T-cell (primary cell): ENCODE measurements around the gene USP48. TPM values are rescaled to one million over a fixed set of nuclear protein-coding genes. Genes with fewer than 3 reads are reported as not detected.
"Not testable (repeated sequence)": the region's sequence is repeated elsewhere in the genome, so short reads cannot be mapped to it uniquely, and the experiment has no call there.

Source experiments
- ATAC-seq, 4 experiments: fragments of 200-7000 bp in 3 of 4; fragments of 150-1000 bp in 1 of 4; cut with Tn5 transposase; replicated peaks in 1 of 4; 1 replicate in 3 of 4; 2 replicates in 1 of 4; pipeline ENCODE4 v1.10.0; 2021; ENCODE audit warnings: moderate library complexity in 3 of 4, mild to moderate bottlenecking in 2 of 4, moderate number of reproducible peaks in 1 of 4
- CTCF ChIA-PET, 2 donors: fragments of 300-600 bp; sonication (Branson Sonifier 250); formaldehyde crosslinking; loops; one replicate each; lab custom pipeline; 2022; ENCODE audit warnings: antibody characterized with exemption in 2 of 2; lab: Charles Lee
- POLR2A ChIA-PET, 2 donors: fragments of 300-600 bp; sonication (Branson Sonifier 250); formaldehyde crosslinking; loops; one replicate each; lab custom pipeline; 2022; ENCODE audit warnings: antibody characterized with exemption in 2 of 2; lab: Charles Lee
- DNase-seq, 35 experiments: peaks; one replicate each; pipeline versions ENCODE4 v3.0.0 to v3.0.0-alpha.2; 2013 to 2023
- H3K27ac ChIP-seq: one replicate; pipeline ENCODE4 v1.5.1; 2013; ENCODE audit warnings: low read length
- H3K27me3 ChIP-seq, 2 experiments: replicated peaks in 1 of 2; 1 replicate in 1 of 2; 2 replicates in 1 of 2; pipeline versions ENCODE4 v1.6.1 to v1.7.0; 2013; ENCODE audit warnings: low read length in 1 of 2, mixed read lengths in 1 of 2; ENCODE audit not compliant: control insufficient read depth in 2 of 2, insufficient read depth in 2 of 2; ENCODE audit errors: extremely low read depth in 1 of 2
- H3K36me3 ChIP-seq, 2 donors: 1 replicate in 1 of 2; 2 replicates in 1 of 2; pipeline versions ENCODE4 v1.6.1 to v1.7.0; 2013; ENCODE audit warnings: low read length in 1 of 2; ENCODE audit not compliant: control insufficient read depth in 2 of 2, insufficient read depth in 1 of 2; ENCODE audit errors: extremely low read depth in 1 of 2
- H3K4me1 ChIP-seq, 2 experiments: 1 replicate in 1 of 2; 2 replicates in 1 of 2; pipeline versions ENCODE4 v1.6.1 to v1.7.0; 2013; ENCODE audit warnings: low read length in 2 of 2, mixed read lengths in 1 of 2; ENCODE audit not compliant: insufficient read depth in 2 of 2, control insufficient read depth in 1 of 2; ENCODE audit errors: extremely low read depth in 1 of 2
- H3K4me3 ChIP-seq, 2 donors: 1 replicate in 1 of 2; 2 replicates in 1 of 2; pipeline versions ENCODE4 v1.5.1 to v1.7.0; 2013; ENCODE audit warnings: mild to moderate bottlenecking in 2 of 2, low read length in 1 of 2, moderate library complexity in 1 of 2; ENCODE audit not compliant: control insufficient read depth in 1 of 2; ENCODE audit errors: extremely low read depth in 1 of 2
- H3K9me3 ChIP-seq: 2 replicates; pipeline ENCODE4 v1.7.0; 2013
- H3K27ac Mint-ChIP-seq, 2 donors: one replicate each; pipeline ENCODE4 v1.8.0; 2020 to 2021; ENCODE audit warnings: mild to moderate bottlenecking in 2 of 2, mixed read lengths in 2 of 2
- H3K27me3 Mint-ChIP-seq, 2 donors: one replicate each; pipeline ENCODE4 v1.8.0; 2021 to 2022; ENCODE audit warnings: mixed read lengths in 2 of 2
- H3K36me3 Mint-ChIP-seq: one replicate; pipeline ENCODE4 v1.8.0; 2021; ENCODE audit warnings: mixed read lengths
- H3K4me1 Mint-ChIP-seq, 3 donors: one replicate each; pipeline ENCODE4 v1.8.0; 2020 to 2022; ENCODE audit warnings: mixed read lengths in 3 of 3, mild to moderate bottlenecking in 1 of 3
- H3K4me3 Mint-ChIP-seq, 3 donors: one replicate each; pipeline ENCODE4 v1.8.0; 2020 to 2022; ENCODE audit warnings: mild to moderate bottlenecking in 3 of 3, mixed read lengths in 3 of 3, moderate library complexity in 3 of 3
- H3K9me3 Mint-ChIP-seq, 3 donors: one replicate each; pipeline ENCODE4 v1.8.0; 2020 to 2022; ENCODE audit warnings: mixed read lengths in 3 of 3
- WGBS: methylation state at CpG from one replicate; pipeline ENCODE4 v1.1.5; 2013; ENCODE audit warnings: missing lambda C conversion rate; ENCODE audit not compliant: insufficient coverage; 5-methylcytosine and 5-hydroxymethylcytosine counted together
- total RNA-seq, 35 experiments: library from RNA in 6 of 35; stranded (reverse) in 6 of 35; fragments of 120-200 nt in 1 of 35; gene quantifications; one replicate each; pipeline versions ENCODE4 v1.2.1 to v1.2.4 and lab custom pipeline; 2013 to 2026

USP48 gene
- total RNA-seq, 5 donors from 2014 or later (not counting 1 experiment from before 2014, with no cell fraction given): 65.8 to 95.6 (median 77.5) TPM

- Mint-ChIP-seq H3K4me1 (no peaks in the 10 kb centered on the region), H3K4me3 (no peak overlapping the region), H3K36me3 (no peaks in the 10 kb centered on the region), H3K27ac (no peak overlapping the region), H3K9me3 (no peaks in the 10 kb centered on the region), H3K27me3 (peaks cover 0 to 4% of the 10 kb centered on the region in 2 donors)
- CTCF ChIA-PET: no interaction called here
- H3K27ac ChIP-seq: no peak overlapping the region
- DNase-seq: no peak
- peaks cover 0 to 16% of the 10 kb centered on the region in 2 experiments for H3K27me3 ChIP-seq
- no peaks in the 10 kb centered on the region for H3K36me3 ChIP-seq
- no peak for ATAC-seq
- H3K4me3 ChIP-seq: no peak overlapping the region
- POLR2A ChIA-PET: interaction anchor here in 1 of 2 donors (0.7 kb wide), 1 partner anchor 166 kb away, joined by 3 read pairs; no protein-coding TSS in a partner anchor
- H3K9me3 ChIP-seq: no peaks in the 10 kb centered on the region
- H3K4me1 ChIP-seq: no peaks in the 10 kb centered on the region
- WGBS: no CpG with 5 or more reads among the region's 5 CpGs
These were observed 44.3 kb upstream of the USP48 start for GRCh38 chr1:21827141-21827679.

DNA sequence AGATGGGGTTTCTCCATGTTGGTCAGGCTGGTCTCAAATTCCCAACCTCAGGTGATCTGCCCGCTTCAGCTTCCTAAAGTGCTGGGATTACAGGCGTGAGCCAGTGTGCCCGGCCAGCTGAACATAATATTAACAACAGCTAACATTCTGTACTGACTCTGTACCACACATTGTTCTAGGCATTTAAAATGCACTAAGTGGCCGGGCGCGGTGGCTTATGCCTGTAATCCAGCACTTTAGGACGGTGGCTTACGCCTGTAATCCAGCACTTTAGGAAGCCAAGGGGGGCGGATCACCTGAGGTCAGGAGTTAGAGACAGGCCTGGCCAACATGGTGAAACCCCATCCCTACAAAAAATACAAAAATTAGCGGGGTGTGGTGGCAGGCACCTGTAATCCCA lies 43.7 kb upstream of the USP48 start:
- H3K27ac ChIP-seq, H3K4me1 Mint-ChIP-seq, H3K27me3 Mint-ChIP-seq, CTCF ChIA-PET, H3K9me3 Mint-ChIP-seq, H3K4me3 Mint-ChIP-seq, H3K27ac Mint-ChIP-seq, H3K9me3 ChIP-seq, H3K36me3 Mint-ChIP-seq, DNase-seq, POLR2A ChIA-PET, ATAC-seq, H3K4me3 ChIP-seq, H3K36me3 ChIP-seq, H3K4me1 ChIP-seq: not testable (repeated sequence)
- 48% methylated on average over 2 of the region's 10 CpGs for WGBS
- H3K27me3 ChIP-seq: peaks cover 0 to 16% of the 10 kb centered on the region in 2 experiments

GRCh38 chr1:21825393-21825792 lies 42.4 kb upstream of the USP48 start:
- no peak for ATAC-seq
- POLR2A ChIA-PET: no interaction called here

GRCh38 chr1:21824926-21825325 lies 42.0 kb upstream of the USP48 start:
- Mint-ChIP-seq H3K27ac (no peak overlapping the region), H3K27me3 (peaks cover 0 to 4% of the 10 kb centered on the region in 2 donors), H3K4me1 (no peaks in the 10 kb centered on the region), H3K9me3 (no peaks in the 10 kb centered on the region), H3K36me3 (no peaks in the 10 kb centered on the region), H3K4me3 (no peak overlapping the region)
- no peak overlapping the region for H3K27ac ChIP-seq
- ChIA-PET CTCF (no interaction called here), POLR2A (no interaction called here)
- H3K4me3 ChIP-seq: no peak overlapping the region
- H3K4me1 ChIP-seq: no peaks in the 10 kb centered on the region
- 92% methylated on average over 2 of the region's 2 CpGs for WGBS
- DNase-seq (no peak), ATAC-seq (no peak)
- H3K27me3 ChIP-seq: peaks cover 0 to 16% of the 10 kb centered on the region in 2 experiments
- H3K36me3 ChIP-seq: no peaks in the 10 kb centered on the region
- H3K9me3 ChIP-seq: no peaks in the 10 kb centered on the region

More at GRCh38 chr1:21825393-21825792, 42.4 kb upstream of the USP48 start:
- Histone ChIP-seq H3K27ac (no peak overlapping the region), H3K36me3 (no peaks in the 10 kb centered on the region), H3K4me3 (no peak overlapping the region), H3K9me3 (no peaks in the 10 kb centered on the region), H3K4me1 (no peaks in the 10 kb centered on the region), H3K27me3 (peaks cover 0 to 16% of the 10 kb centered on the region in 2 experiments)
- Mint-ChIP-seq H3K9me3 (no peaks in the 10 kb centered on the region), H3K27ac (no peak overlapping the region), H3K36me3 (no peaks in the 10 kb centered on the region), H3K4me3 (no peak overlapping the region), H3K4me1 (no peaks in the 10 kb centered on the region), H3K27me3 (peaks cover 0 to 4% of the 10 kb centered on the region in 2 donors)
- CTCF ChIA-PET: no interaction called here
- no peak for DNase-seq
- WGBS: 93% methylated on average over 3 of the region's 7 CpGs

DNA sequence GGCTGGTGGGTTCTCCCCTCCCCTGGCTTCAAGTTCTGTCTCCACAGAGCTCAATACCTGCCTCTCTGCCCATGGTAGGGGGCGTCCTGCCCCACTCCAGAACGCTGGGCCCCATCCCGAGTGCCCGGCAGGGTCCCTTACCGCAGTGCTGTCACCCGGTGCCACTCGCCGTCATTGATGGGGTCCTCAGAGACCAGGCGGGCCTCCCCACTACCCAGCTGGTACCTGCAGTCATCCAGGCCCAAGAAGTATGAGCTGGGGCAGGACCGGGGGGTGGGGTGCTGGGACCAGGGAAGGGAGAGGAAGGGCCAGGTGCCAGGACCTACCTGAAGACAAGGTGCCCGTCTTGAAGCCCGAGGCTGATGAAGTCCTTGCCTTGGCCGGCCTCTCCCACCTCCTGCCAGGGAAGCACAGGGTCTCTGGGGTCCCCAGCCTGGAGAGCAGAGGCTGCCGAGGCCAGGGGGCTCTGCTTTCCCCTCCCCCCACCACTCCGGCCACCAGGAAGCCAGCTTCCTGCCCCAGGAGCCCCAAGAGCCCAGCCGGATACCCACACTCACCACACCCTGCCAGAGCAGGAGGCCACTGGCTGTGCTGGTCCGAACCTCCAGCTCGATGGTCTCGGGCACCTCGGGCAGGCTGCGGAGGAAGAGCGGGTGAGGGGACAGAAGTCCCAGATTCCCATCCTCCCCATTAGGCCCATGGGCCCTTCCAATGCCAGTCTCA lies 41.2 kb upstream of the USP48 start:
- ChIA-PET CTCF (interaction anchor here (0.6 kb wide), 2 partner anchors 125 to 200 kb away, joined by 5 read pairs; no protein-coding TSS in a partner anchor), POLR2A (interaction anchor here in 1 of 2 donors (0.6 kb wide), 1 partner anchor 1495 kb away, joined by 14 read pairs; no protein-coding TSS in a partner anchor)
- Histone ChIP-seq H3K9me3 (no peaks in the 10 kb centered on the region), H3K36me3 (no peaks in the 10 kb centered on the region), H3K27me3 (peaks cover 0 to 16% of the 10 kb centered on the region in 2 experiments), H3K4me1 (no peaks in the 10 kb centered on the region), H3K27ac (no peak overlapping the region), H3K4me3 (no peak overlapping the region)
- H3K9me3 Mint-ChIP-seq: no peaks in the 10 kb centered on the region
- H3K27ac Mint-ChIP-seq: no peak overlapping the region
- peaks cover 0 to 4% of the 10 kb centered on the region in 2 donors for H3K27me3 Mint-ChIP-seq
- no peaks in the 10 kb centered on the region for H3K4me1 Mint-ChIP-seq
- no peak overlapping the region for H3K4me3 Mint-ChIP-seq
- no peak for ATAC-seq
- H3K36me3 Mint-ChIP-seq: no peaks in the 10 kb centered on the region
- DNase-seq: no peak
- WGBS: 77% methylated on average over 19 of the region's 22 CpGs

GRCh38 chr1:21823206-21823979 lies 40.4 kb upstream of the USP48 start:
- H3K27ac Mint-ChIP-seq: no peak overlapping the region
- 61% methylated on average over 37 of the region's 44 CpGs for WGBS
- H3K4me1 Mint-ChIP-seq: peaks cover 0 to 3% (median 2%) of the 10 kb centered on the region in 3 donors
- Histone ChIP-seq H3K36me3 (no peaks in the 10 kb centered on the region), H3K4me1 (no peaks in the 10 kb centered on the region), H3K27ac (no peak overlapping the region), H3K9me3 (no peaks in the 10 kb centered on the region), H3K27me3 (peaks cover 0 to 13% of the 10 kb centered on the region in 2 experiments), H3K4me3 (no peak overlapping the region)
- no peaks in the 10 kb centered on the region for H3K36me3 Mint-ChIP-seq
- POLR2A ChIA-PET: interaction anchor here in 1 of 2 donors (0.6 kb wide), 1 partner anchor 1494 kb away, joined by 14 read pairs; no protein-coding TSS in a partner anchor
- no peak for ATAC-seq
- H3K9me3 Mint-ChIP-seq: no peaks in the 10 kb centered on the region
- H3K4me3 Mint-ChIP-seq: no peak overlapping the region
- no peak for DNase-seq
- CTCF ChIA-PET: interaction anchor here in 1 of 2 donors (0.6 kb wide), 1 partner anchor 126 kb away, joined by 5 read pairs; no protein-coding TSS in a partner anchor
- H3K27me3 Mint-ChIP-seq: peaks cover 0 to 4% of the 10 kb centered on the region in 2 donors
